HG02938 (cell line): ENCODE results near the gene HIC1.
"Not testable (repeated sequence)": the region's sequence is repeated elsewhere in the genome, so short reads cannot be mapped to it uniquely, and the experiment has no call there.

Experiments used
- ATAC-seq: cut with Tn5 transposase; IDR thresholded peaks from one replicate; pipeline ENCODE4 v1.9.1; 2021; ENCODE audit warnings: mild to moderate bottlenecking, moderate library complexity; ENCODE audit not compliant: unreplicated experiment

Gene HIC1

DNA sequence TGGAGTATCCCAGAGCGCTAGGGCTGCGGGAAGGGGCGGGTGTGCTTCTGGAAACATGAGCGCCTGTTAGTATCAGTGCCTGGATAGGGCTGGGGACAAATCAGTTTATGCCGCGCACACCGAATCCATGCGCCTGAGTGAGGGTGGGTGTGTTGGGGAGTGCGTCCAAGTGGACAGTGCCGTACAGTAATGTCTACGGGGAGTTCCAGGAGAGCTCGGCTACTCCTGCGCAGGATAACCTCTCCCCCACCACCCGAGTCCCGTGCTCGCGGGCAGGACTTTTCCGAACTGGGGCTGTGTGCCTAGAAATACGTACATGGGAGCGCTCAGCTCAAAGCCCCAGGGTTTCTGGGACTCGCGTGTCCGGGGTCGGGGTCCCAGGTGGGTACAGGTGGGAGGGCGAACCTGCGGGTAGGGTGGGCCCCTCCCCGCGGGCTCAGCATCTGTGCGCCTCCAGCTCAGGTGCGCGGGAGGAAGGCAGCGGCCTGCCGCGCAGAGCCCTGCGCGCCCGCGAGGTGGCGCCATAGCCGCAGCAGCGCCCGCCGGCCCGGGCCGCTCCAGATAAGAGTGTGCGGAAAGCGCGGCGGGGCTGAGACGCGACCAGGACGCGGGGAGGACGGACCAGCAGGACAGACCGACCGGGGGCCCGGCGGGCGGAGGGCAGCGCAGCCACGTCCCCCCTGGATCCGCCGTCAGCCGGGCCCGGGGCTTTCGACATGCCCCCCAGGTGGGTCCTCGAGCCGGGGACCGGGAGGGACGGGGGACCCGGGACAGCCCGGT lies at the start of gene HIC1:
Gene HIC1, plus strand, starts transcription at position 592 of the 780 bp plus-strand sequence. CDS start 1,588 bp downstream, outside the sequence.
- ATAC-seq: no peak

DNA sequence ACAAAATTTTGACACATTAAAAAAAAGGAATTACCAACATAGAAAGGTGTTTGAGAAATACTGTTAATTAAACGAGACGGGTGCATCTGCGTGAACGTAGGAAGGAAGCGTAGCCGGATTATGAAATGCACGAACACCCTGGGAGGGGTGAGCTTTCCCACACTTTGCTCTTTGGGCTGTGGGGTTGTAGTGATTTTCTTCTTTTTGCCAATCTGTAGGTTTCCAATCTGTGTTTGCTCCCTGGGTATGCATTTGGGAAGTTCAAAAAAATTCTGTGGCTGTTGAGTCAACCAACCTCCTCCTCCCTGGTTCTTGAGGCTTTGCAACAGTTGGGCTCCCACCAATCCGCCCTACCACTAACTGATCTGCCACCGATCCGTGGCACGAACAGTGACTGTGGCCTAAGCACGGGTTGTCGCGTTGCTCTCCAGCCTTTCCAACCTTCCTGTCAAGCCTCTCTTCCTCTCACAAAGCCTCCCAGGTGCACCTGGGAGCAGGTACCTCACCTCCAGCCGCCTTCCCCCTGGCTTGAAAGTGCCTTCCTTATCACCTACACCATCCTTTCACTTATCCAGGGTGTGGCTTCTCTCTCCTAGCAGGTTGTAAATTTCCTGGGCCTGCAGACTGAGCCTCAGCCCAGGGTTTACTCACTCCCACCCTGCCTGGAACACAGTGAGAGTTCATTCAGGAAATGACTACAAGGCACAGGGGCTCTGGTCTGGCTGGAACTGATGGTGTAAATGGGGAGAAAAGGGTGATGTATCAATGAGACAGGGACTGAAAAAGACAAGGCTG lies 46.4 kb upstream of the HIC1 start:
- no peak for ATAC-seq

DNA sequence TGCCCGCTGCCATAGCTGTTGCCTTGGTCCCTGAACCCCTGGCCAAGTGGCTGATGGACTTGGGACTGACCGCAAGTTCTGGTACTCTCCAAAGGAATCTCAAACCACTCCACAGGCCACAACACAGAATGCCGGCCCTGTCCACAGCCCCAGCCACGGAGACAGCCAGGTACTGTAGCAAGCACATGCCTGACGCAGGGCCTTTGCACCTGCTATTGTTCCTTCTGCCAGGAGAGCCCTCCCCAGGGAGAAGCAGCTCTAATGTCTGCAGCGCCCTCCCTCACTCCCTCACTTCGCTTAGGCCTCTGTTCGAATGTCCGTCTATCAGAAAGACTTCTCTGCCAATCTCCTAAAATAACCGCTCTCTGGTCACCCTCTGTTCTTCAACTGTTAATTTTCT lies 45.2 kb upstream of the HIC1 start:
- ATAC-seq: no peak

DNA sequence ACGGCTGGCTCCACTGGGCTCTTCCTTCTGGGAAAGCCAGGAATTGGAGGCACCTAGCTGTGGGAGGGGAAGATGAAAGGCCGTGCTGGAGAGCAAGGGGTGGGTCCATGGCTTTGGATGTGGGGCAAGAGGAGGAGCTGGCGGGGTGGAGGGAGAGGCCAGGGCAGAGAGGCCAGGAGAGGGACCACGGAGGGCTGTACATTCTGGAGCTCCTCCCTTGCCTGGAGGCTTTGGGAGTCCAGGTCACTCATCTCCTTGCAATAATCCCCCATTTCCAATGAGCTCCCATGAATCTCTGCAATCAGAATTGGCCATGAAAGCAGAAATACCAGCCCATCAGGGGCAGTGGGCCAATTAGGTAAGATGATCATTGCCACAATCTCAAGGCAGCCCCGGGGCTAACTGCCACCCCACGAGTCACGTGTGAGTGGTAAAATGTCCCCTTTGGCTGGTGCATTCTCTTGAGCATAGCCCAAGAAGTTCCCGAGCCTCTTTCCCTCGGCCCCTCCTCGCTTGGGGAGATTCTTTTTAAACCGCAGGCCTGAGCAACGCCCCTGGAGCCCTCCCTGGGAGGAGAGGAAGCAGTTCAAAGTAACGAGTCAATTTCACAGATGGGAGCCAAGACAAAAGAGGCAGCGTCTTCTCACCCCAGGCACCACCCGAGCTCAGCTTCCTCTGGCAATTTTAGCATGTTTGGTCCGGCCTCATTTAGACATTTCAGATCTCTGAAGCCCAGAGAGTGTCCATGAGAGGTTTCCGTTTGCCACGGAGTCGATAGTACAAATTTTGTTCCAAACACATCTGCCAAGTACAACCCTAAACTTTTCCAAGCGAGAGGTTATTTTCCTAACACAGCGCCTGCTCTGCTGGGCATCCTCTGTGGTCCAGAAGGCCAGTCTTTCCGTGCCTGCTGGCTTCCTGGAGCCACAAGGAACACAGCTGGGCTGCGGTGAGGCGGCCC lies 43.2 kb upstream of the HIC1 start:
- ATAC-seq: no peak

GRCh38 chr17:2012499-2012898 lies 42.4 kb upstream of the HIC1 start:
- ATAC-seq: no peak

- not testable (repeated sequence) for ATAC-seq
Measured at GRCh38 chr17:2013220-2013993, 41.5 kb upstream of the HIC1 start.

DNA sequence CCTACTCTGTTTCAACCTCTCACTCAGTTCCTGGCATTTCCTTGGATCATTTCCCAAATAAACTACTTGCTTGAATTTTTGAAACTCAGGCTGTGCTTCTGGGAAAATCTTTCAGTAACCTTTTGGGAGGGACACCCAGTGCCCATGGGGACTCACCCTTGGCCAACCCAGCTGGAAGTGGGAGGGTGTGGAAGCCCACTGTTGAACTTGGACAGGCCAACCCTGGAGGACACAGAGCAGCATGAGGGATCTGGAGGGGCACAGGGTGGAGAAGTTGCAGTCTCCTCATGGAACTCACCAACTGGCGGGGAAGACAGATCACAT lies 40.9 kb upstream of the HIC1 start:
- no peak for ATAC-seq

- no peak for ATAC-seq
Measured at GRCh38 chr17:2015314-2015713, 39.6 kb upstream of the HIC1 start.

DNA sequence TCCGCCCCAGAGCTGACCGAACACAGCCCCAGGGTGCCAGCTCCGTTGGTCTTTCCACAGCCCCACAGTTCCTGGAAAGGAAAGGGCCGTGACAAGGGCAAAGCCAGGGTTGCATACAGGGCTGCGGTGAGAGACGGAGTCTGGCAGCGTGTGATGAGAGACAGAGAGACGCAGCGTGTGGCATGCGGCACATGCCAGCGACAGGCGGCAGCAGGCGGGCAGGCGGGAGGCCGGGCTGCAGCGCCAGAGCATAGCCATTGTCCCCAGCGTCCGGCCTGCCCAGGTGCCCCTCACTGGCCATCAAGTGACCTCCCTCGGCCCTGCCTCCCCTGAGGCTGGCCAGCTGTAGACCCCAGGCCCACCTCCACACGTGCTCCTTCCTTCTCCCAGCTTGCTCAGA lies 38.4 kb upstream of the HIC1 start:
- no peak for ATAC-seq

GRCh38 chr17:2017274-2017941 lies 37.5 kb upstream of the HIC1 start:
- ATAC-seq: no peak

- ATAC-seq: no peak
Measured at GRCh38 chr17:2018716-2019510, 36.0 kb upstream of the HIC1 start.

GRCh38 chr17:2019723-2020122 lies 35.2 kb upstream of the HIC1 start:
- ATAC-seq: no peak

- ATAC-seq: no peak
Measured at GRCh38 chr17:2020721-2021120, 34.2 kb upstream of the HIC1 start.

DNA sequence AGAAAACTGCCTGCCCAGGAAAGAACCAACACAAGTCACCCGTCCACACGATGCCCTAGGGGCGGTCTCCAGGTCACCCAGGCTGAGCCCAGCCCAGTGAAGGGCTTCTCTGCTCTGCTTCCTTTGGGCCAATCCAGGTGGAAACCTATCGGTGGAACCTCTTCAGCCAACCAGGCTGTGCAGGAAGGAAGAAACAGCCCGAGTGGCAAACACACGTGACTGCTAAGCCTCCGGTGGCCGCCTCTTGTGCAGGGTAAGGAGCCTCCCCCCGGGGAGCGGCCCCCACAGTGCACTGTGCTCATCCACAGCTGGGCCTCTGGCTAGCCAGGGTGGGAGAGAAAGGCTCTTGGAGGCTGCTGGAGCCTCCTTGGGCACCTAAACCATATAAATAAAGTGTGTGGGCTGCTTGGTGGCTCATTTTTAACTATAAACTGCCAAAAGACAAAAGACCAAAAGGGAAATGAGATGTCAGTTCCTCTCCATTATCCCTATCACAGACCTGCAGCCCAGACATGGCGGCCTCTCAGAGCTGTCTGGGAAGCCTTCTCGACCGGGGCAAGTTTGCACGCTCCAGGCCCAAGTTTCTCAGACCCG lies 32.2 kb upstream of the HIC1 start:
- ATAC-seq: no peak

GRCh38 chr17:2023256-2023655 lies 31.6 kb upstream of the HIC1 start:
- ATAC-seq: no peak

DNA sequence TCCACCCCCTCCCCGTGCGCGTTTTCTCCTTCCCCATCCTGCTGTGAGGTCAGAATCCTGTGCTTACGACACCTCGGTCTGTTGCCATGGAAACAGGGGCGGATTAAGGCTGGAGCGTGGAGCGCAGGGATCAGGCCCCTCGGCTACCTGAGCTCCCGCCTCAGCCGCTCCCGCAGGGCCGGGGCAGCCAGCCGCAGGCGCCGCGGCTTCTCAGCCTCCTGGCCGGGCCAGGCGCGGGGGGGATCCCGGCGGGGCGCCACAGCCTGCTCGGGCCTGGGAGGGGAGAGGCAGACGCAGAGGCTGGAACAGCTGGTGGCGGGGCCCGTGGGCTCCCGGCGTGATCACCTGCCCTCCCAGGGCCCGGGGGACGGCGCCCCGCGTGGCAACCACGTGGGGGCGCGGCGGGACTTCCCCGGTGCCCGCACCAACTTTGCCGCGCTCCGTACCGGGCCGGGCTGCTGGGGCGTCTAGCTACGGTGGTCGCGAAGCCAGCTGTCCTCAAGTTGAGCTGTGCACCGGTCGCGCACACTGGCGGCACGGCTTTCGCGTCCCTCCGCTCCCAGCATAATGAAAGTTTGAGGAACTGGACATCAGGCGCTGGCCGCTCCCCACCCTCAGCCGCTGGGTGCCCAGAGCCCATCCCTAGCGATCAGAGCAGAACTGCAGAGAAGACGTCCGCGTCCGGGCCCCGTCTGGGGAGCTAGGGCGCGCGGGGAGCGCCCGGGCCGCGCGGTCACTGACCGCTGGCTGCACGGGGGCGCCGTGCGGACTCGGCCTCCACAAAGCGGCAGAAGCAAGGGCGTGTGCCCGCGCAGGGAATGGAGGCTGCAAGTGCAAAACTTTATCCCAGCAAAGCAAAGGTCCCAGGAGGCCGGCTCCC lies 31.0 kb upstream of the HIC1 start:
- no peak for ATAC-seq

GRCh38 chr17:2024572-2025219 lies 30.2 kb upstream of the HIC1 start:
- ATAC-seq: no peak
